A172 (cell line): ENCODE results near the gene POU5F2. TPM values are rescaled to one million over a fixed set of nuclear protein-coding genes. Genes with fewer than 3 reads are reported as not detected.

ENCODE experiments used
- DNase-seq: peaks from one replicate; pipeline ENCODE4 v3.0.0-alpha.2; 2015; ENCODE audit warnings: low spot score
- total RNA-seq: library from RNA; depleted of rRNA; stranded (reverse); fragments of >200 nt; shearing (Covaris generic); gene quantifications from 2 replicates; pipeline ENCODE4 v1.2.3, GENCODE V29; 2014; rRNA removed

POU5F2 gene
- total RNA-seq, 1 experiment from 2014 or later: 0.53 TPM

- no peak for DNase-seq
Observed at GRCh38 chr5:93716453-93716852, 24.9 kb downstream of the POU5F2 start.

- DNase-seq: no peak
Observed at GRCh38 chr5:93715761-93716160, 25.6 kb downstream of the POU5F2 start.

- no peak for DNase-seq
Observed at GRCh38 chr5:93715327-93715726, 26.1 kb downstream of the POU5F2 start.

GRCh38 chr5:93708442-93708841 is 33.0 kb downstream of the POU5F2 start:
- no peak for DNase-seq

GRCh38 chr5:93705896-93706295 is 35.5 kb downstream of the POU5F2 start:
- DNase-seq: no peak

- DNase-seq: no peak
Observed at GRCh38 chr5:93704996-93705395, 36.4 kb downstream of the POU5F2 start.

- DNase-seq: no peak
Observed at GRCh38 chr5:93691997-93692396, 49.4 kb downstream of the POU5F2 start.

Other genes starting within 250 kb of the POU5F2 start
- gene NR2F1-AS1, start 160.4 kb downstream of the POU5F2 start, total RNA-seq: 9.8 and 24.4 TPM in 2 replicates
- gene NR2F1, start 158.4 kb downstream of the POU5F2 start, total RNA-seq: 6.9 and 10.0 TPM in 2 replicates